GM12891 (cell line): ENCODE data around the gene BTNL8.
"Not testable (repeated sequence)": the region's sequence is repeated elsewhere in the genome, so short reads cannot be mapped to it uniquely, and the experiment has no call there.

ENCODE experiments used
- DNase-seq: peaks from one replicate; pipeline ENCODE4 v3.0.0; 2011; ENCODE audit warnings: low spot score; ENCODE audit not compliant: insufficient read length
- FAIRE-seq: peaks from 2 replicates; lab custom pipeline; 2011; peaks lifted over from hg19 to GRCh38; lab: Jason Lieb, UNC
- PAX5 ChIP-seq: IDR thresholded peaks from 2 replicates; pipeline ENCODE4 v1.6.1; 2011; ENCODE audit warnings: low read length, moderate library complexity, mild to moderate bottlenecking; ENCODE audit not compliant: insufficient read depth, severe bottlenecking
- POLR2A ChIP-seq: IDR thresholded peaks from 2 replicates; pipeline ENCODE4 v1.6.1; 2011; ENCODE audit warnings: low read depth, low read length, control low read depth
- POLR2AphosphoS5 ChIP-seq: IDR thresholded peaks from 2 replicates; pipeline ENCODE4 v1.6.1; 2011; ENCODE audit warnings: low read depth, low read length, control low read depth
- POU2F2 ChIP-seq: IDR thresholded peaks from 2 replicates; pipeline ENCODE4 v1.6.1; 2011; ENCODE audit warnings: low read depth, mild to moderate bottlenecking, control low read depth, low read length, moderate library complexity
- SPI1 ChIP-seq: IDR thresholded peaks from 2 replicates; pipeline ENCODE4 v1.6.1; 2011; ENCODE audit warnings: low read depth, low read length, control low read depth
- TAF1 ChIP-seq: IDR thresholded peaks from 2 replicates; pipeline ENCODE4 v1.6.1; 2011; ENCODE audit warnings: low read depth, low read length, control low read depth

BTNL8 gene

DNA sequence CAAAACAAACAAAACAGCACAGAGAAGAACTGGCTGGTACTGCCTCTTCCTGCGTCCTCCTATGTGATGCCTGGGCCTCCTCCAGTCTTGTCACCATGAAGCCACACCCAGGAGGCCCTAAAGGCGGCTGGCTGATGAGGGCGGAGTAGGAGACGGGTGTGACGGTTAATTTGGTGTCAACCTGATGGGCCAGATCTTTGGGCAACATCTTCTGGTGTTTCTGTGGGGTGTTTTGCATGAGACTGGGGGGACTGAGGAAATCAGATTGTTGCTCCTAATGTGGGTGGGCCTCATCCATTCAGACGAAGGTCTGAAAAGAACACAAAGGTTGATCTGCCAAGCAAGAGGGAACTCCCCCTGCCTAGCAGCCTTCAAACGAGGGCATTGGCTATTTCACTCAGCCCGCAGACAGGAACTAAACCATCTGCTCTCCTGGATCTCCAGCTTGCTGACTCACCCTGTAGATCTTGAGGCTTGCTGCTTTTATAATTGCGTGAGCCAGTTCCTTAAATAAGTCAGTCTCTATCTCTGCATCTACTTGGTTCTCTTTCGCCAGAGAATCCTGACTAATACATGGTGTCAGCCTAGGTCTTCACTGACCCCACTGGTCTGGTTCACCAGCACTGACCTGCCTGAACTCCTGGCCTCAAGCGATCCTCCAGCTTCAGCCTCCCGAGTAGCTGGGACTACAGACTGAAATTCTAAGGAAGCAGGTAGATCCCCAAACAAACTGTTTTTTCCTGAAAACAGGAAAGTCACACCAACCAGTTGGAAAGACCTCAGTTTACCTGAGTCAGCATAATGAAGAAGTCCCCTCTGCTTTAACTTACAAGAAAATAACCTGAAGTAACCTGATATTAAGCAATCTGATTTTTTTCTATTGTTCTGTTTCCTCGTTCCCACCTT is 25.1 kb upstream of the BTNL8 start:
- FAIRE-seq: no peak
- DNase-seq: no peak
- 0 out of 2 replicates have a peak, but pooled peaks have one; percentile 2 for TF ChIP-seq SPI1
- TF ChIP-seq POU2F2: no peak
- no peak for TF ChIP-seq PAX5

- DNase-seq (no peak), FAIRE-seq (peak; percentile 28)
- TF ChIP-seq SPI1 (no peak), POU2F2 (no peak), POLR2A (no peak), TAF1 (no peak), POLR2AphosphoS5 (no peak)
Measured at GRCh38 chr5:180874804-180875582, 24.0 kb upstream of the BTNL8 start.

- FAIRE-seq (no peak), DNase-seq (no peak)
- TF ChIP-seq PAX5: no peak
- TF ChIP-seq SPI1: no peak
- TF ChIP-seq POU2F2: no peak
Measured at GRCh38 chr5:180875860-180876426, 23.0 kb upstream of the BTNL8 start.

DNA sequence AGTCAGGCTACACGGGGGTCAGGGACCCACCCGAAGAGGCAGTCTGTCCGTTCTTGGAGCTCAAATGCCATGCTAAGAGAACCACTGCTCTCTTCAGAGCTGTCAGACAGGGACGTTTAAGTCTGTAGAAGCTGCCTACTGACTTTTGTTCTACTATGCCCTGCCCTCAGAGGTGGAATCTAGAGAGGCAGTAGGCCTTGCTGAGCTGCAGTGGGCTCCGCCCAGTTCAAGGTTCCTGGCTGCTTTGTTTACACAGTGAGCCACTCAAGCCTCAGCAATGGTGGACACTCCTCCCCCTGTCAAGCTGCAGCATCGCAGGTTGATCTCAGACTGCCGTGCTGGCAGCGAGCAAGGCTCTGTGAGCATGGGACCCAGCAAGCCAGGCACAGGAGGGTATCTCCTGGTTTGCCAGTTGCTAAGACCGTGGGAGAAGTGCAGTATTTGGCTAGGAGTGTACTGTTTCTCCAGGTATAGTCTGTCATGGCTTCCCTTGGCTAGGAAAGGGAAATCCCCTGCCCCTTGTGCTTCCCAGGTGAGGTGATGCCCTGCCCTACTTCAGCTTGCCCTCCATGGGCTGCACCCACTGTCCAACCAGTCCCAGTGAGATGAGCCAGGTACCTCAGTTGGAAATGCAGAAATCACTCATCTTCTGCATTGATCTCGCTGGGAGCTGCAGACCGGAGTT is 13.0 kb upstream of the BTNL8 start:
- FAIRE-seq, DNase-seq: not testable (repeated sequence)

- DNase-seq: no peak
- TF ChIP-seq POU2F2 (no peak), POLR2A (no peak), PAX5 (no peak), TAF1 (no peak), SPI1 (no peak), POLR2AphosphoS5 (no peak)
- FAIRE-seq: no peak
Measured at GRCh38 chr5:180889381-180889780, 9.6 kb upstream of the BTNL8 start.

- not testable (repeated sequence) for DNase-seq, FAIRE-seq
Measured at GRCh38 chr5:180895330-180895729, 3.6 kb upstream of the BTNL8 start.

- no peak for TF ChIP-seq SPI1
- TF ChIP-seq POU2F2: no peak
- no peak for TF ChIP-seq PAX5
- no peak for TF ChIP-seq POLR2AphosphoS5
- no peak for TF ChIP-seq POLR2A
- TF ChIP-seq TAF1: no peak
- DNase-seq: no peak
- no peak for FAIRE-seq
Measured at GRCh38 chr5:180900178-180900577, 1.2 kb downstream of the BTNL8 start.

- DNase-seq (no peak), FAIRE-seq (no peak)
- no peak for TF ChIP-seq SPI1
- TF ChIP-seq POU2F2: no peak
- no peak for TF ChIP-seq POLR2A
- TF ChIP-seq TAF1: no peak
Measured at GRCh38 chr5:180901319-180902009, 2.5 kb downstream of the BTNL8 start.

GRCh38 chr5:180908400-180908799 is 9.4 kb downstream of the BTNL8 start:
- TF ChIP-seq TAF1: no peak
- TF ChIP-seq PAX5: no peak
- no peak for TF ChIP-seq POU2F2
- no peak for TF ChIP-seq POLR2A
- TF ChIP-seq POLR2AphosphoS5: no peak
- TF ChIP-seq SPI1: no peak
- DNase-seq: no peak
- no peak for FAIRE-seq
